GM12801 (cell line): ENCODE results near the gene AKAP1.
A peak's percentile ranks its signal among the peaks of the same experiment; 100 is the strongest.

Source experiments
- CTCF ChIP-seq: IDR thresholded peaks from one replicate; pipeline ENCODE4 v1.5.1; 2011; ENCODE audit warnings: control low read depth; ENCODE audit not compliant: insufficient read length; ENCODE audit errors: extremely low read depth

AKAP1 gene

GRCh38 chr17:57113656-57114055 is 28.6 kb downstream of the AKAP1 start:
- no peak for TF ChIP-seq CTCF

- TF ChIP-seq CTCF = peak; percentile 9
These were observed 29.1 kb downstream of the AKAP1 start for GRCh38 chr17:57114085-57114673.

- no peak for TF ChIP-seq CTCF
These were observed 30.3 kb downstream of the AKAP1 start for GRCh38 chr17:57115377-57115776.

- no peak for TF ChIP-seq CTCF
These were observed 30.9 kb downstream of the AKAP1 start for GRCh38 chr17:57115916-57116315.

GRCh38 chr17:57117798-57118197 is 32.8 kb downstream of the AKAP1 start:
- no peak for TF ChIP-seq CTCF

GRCh38 chr17:57120814-57121213 is 35.8 kb downstream of the AKAP1 start:
- no peak for TF ChIP-seq CTCF

- TF ChIP-seq CTCF = no peak
These were observed 36.4 kb downstream of the AKAP1 start for GRCh38 chr17:57121308-57122042.
